DOHH2 (cell line): ENCODE data around the gene ADCY5.

Experiments
- H3F3A ChIP-seq: fragments of 200-600 bp; sonication (generic), shearing (Covaris generic); 2 replicates; pipeline ENCODE4 v1.6.0; 2016; ENCODE audit warnings: antibody characterized with exemption, mild to moderate bottlenecking; ENCODE audit not compliant: control insufficient read depth, insufficient read depth
- H3K27ac ChIP-seq: fragments of 200-600 bp; sonication (generic); 2 replicates; pipeline ENCODE4 v1.5.1; 2014; ENCODE audit warnings: low read depth, mild to moderate bottlenecking, low read length, moderate library complexity
- H3K27me3 ChIP-seq: fragments of 200-600 bp; sonication (generic); 2 replicates; pipeline ENCODE4 v1.6.1; 2014; ENCODE audit warnings: mild to moderate bottlenecking, low read length, mixed read lengths; ENCODE audit not compliant: control insufficient read depth
- H3K36me3 ChIP-seq: fragments of 200-600 bp; sonication (generic); 2 replicates; pipeline ENCODE4 v1.6.1; 2014; ENCODE audit warnings: mild to moderate bottlenecking, low read length, moderate library complexity, mixed read lengths; ENCODE audit not compliant: control insufficient read depth
- H3K4me1 ChIP-seq: fragments of 200-600 bp; sonication (generic); 2 replicates; pipeline ENCODE4 v1.6.1; 2014; ENCODE audit warnings: mild to moderate bottlenecking, low read length, mixed read lengths; ENCODE audit not compliant: control insufficient read depth
- H3K4me2 ChIP-seq: fragments of 200-600 bp; sonication (generic); 2 replicates; pipeline ENCODE4 v1.6.0; 2014; ENCODE audit warnings: mild to moderate bottlenecking, low read length, moderate library complexity
- H3K4me3 ChIP-seq: fragments of 200-600 bp; sonication (generic); 2 replicates; pipeline ENCODE4 v1.5.1; 2014; ENCODE audit warnings: mild to moderate bottlenecking, low read length, mixed read lengths
- H3K79me2 ChIP-seq: fragments of 200-600 bp; sonication (generic); 2 replicates; pipeline ENCODE4 v1.6.1; 2014; ENCODE audit warnings: mild to moderate bottlenecking, low read length, mixed read lengths; ENCODE audit not compliant: control insufficient read depth
- H3K9me2 ChIP-seq: fragments of 200-600 bp; sonication (generic); replicated peaks from 2 replicates; pipeline ENCODE4 v1.6.1; 2014; ENCODE audit warnings: mild to moderate bottlenecking, low read length, mixed read lengths; ENCODE audit not compliant: control insufficient read depth
- H3K9me3 ChIP-seq: fragments of 200-600 bp; sonication (generic); 2 replicates; pipeline ENCODE4 v1.6.1; 2014; ENCODE audit warnings: antibody characterized with exemption, low read length, mixed read lengths; ENCODE audit not compliant: control insufficient read depth, insufficient read depth
- H4K20me1 ChIP-seq: fragments of 200-600 bp; sonication (generic); 2 replicates; pipeline ENCODE4 v1.6.0; 2014; ENCODE audit warnings: low read depth, mild to moderate bottlenecking, antibody characterized with exemption, low read length, moderate library complexity; ENCODE audit not compliant: control insufficient read depth, insufficient read depth
- EZH2phosphoT487 ChIP-seq: fragments of 200-600 bp; sonication (generic); IDR thresholded peaks from 2 replicates; pipeline ENCODE4 v1.6.1; 2017; ENCODE audit warnings: borderline replicate concordance, mild to moderate bottlenecking, antibody characterized with exemption, low read length, moderate library complexity, mixed read lengths
- TF ChIP-seq, protein P1 (sequence below): fragments of 200-600 bp; sonication (generic); IDR thresholded peaks from one replicate; pipeline ENCODE4 v1.5.1; 2014; ENCODE audit warnings: antibody characterized with exemption, mild to moderate bottlenecking, low read depth, low read length; ENCODE audit not compliant: poor library complexity, severe bottlenecking

Gene ADCY5

DNA sequence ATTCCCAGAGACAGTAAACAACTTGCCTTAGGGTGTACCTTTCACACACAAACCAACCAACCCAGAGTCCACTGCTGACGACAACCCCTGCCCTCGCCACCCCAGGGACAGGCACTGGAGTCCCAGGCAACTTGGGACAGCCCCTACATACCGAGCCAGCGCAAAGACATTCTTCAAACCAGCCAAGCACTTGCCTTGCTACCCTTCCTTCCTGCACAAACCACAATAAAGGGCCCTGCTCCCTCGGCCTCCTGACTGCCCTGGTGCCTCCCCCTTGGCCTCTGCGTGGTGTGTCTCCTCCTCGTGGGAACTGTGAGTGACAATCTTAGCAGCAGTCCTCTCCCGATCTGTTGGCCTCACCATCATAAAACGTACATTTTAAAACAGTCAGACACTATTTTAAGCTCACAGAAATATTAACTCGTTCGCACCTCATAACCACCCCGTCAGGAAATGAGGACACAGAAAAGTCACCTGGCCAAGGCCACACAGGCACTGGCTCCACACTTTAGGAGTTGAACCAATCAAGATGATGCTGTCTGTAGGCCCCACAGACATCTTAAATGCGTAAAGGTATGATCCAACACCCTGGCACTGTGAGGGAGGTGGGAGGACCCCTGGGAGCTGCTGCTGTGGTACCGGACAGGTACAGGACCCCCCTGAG lies 113.8 kb downstream of the ADCY5 start:
- H3K36me3 ChIP-seq, result no peaks in the 10 kb centered on the region
- TF ChIP-seq, protein P1, sequence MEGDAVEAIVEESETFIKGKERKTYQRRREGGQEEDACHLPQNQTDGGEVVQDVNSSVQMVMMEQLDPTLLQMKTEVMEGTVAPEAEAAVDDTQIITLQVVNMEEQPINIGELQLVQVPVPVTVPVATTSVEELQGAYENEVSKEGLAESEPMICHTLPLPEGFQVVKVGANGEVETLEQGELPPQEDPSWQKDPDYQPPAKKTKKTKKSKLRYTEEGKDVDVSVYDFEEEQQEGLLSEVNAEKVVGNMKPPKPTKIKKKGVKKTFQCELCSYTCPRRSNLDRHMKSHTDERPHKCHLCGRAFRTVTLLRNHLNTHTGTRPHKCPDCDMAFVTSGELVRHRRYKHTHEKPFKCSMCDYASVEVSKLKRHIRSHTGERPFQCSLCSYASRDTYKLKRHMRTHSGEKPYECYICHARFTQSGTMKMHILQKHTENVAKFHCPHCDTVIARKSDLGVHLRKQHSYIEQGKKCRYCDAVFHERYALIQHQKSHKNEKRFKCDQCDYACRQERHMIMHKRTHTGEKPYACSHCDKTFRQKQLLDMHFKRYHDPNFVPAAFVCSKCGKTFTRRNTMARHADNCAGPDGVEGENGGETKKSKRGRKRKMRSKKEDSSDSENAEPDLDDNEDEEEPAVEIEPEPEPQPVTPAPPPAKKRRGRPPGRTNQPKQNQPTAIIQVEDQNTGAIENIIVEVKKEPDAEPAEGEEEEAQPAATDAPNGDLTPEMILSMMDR, result no peak
- TF ChIP-seq EZH2phosphoT487, result no peak
- no peaks in the 10 kb centered on the region for H3K79me2 ChIP-seq
- no peaks in the 10 kb centered on the region for H3K4me1 ChIP-seq
- no peak overlapping the region for H3K4me2 ChIP-seq
- no peaks in the 10 kb centered on the region for H3K9me2 ChIP-seq
- H3K9me3 ChIP-seq, result no peaks in the 10 kb centered on the region
- H3F3A ChIP-seq, result no peaks in the 10 kb centered on the region
- no peaks in the 10 kb centered on the region for H3K27me3 ChIP-seq
- H4K20me1 ChIP-seq, result no peaks in the 10 kb centered on the region
- H3K4me3 ChIP-seq, result no peak overlapping the region
- H3K27ac ChIP-seq, result no peak overlapping the region

- H3K9me2 ChIP-seq, result no peaks in the 10 kb centered on the region
These were observed 114.8 kb downstream of the ADCY5 start for GRCh38 chr3:123334056-123334455.

GRCh38 chr3:123333401-123333800 lies 115.5 kb downstream of the ADCY5 start:
- H3K4me2 ChIP-seq, result no peak overlapping the region
- H3K36me3 ChIP-seq, result no peaks in the 10 kb centered on the region
- H4K20me1 ChIP-seq, result no peaks in the 10 kb centered on the region
- TF ChIP-seq, protein P1, result no peak
- no peak for TF ChIP-seq EZH2phosphoT487
- no peaks in the 10 kb centered on the region for H3F3A ChIP-seq
- no peak overlapping the region for H3K27ac ChIP-seq
- no peak overlapping the region for H3K4me3 ChIP-seq
- H3K4me1 ChIP-seq, result no peaks in the 10 kb centered on the region
- H3K9me3 ChIP-seq, result no peaks in the 10 kb centered on the region
- H3K27me3 ChIP-seq, result no peaks in the 10 kb centered on the region
- H3K79me2 ChIP-seq, result no peaks in the 10 kb centered on the region
- no peaks in the 10 kb centered on the region for H3K9me2 ChIP-seq

More at GRCh38 chr3:123334056-123334455, 114.8 kb downstream of the ADCY5 start:
- TF ChIP-seq, protein P1, result no peak
- no peak for TF ChIP-seq EZH2phosphoT487
- Histone ChIP-seq H3K27me3 (no peaks in the 10 kb centered on the region), H3K9me3 (no peaks in the 10 kb centered on the region), H3K36me3 (no peaks in the 10 kb centered on the region), H3K4me1 (no peaks in the 10 kb centered on the region), H3K27ac (no peak overlapping the region), H3F3A (no peaks in the 10 kb centered on the region), H3K79me2 (no peaks in the 10 kb centered on the region), H4K20me1 (no peaks in the 10 kb centered on the region), H3K4me3 (no peak overlapping the region), H3K4me2 (no peak overlapping the region)
